ENCODE measurements around the gene C1QB.

C1QB gene

DNA sequence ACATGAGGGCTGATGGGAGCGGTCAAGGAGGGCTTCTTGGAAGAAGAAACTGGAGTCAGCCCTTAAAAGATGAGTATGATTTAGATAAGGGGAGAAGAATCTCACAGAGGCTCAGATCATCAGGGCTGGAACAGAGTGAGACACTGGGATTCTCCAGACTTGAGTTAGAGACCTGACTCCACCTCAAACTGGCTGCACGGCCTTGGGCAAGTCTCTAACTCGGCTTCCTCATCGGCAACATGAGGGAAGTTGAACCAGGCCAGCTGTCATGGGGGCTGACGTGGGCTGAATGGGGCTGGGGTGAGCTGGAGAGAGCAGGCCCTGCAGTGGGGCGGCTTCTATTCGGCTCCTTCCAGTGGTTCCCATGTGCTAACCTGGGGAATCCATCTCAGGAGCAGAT is 7.1 kb upstream of the C1QB start:
- Histone ChIP-seq H3K27me3 (ENCODE audit: control insufficient read depth, insufficient read depth, low read length) (peaks cover 9% of the 10 kb centered on the region; the same call in 1 of the 2 replicates), H3K27ac (ENCODE audit: low read depth, low read length) (no peak overlapping the region), H3K4me3 (ENCODE audit: low read depth, low read length) (no peak overlapping the region), H3K36me3 (ENCODE audit: control insufficient read depth, insufficient read depth, low read length) (no peaks in the 10 kb centered on the region), H3K9me3 (ENCODE audit: control insufficient read depth, insufficient read depth, low read depth, low read length) (no peaks in the 10 kb centered on the region), H3K9ac (ENCODE audit: low read length) (no peak overlapping the region), H3K4me1 (ENCODE audit: control insufficient read depth, insufficient read depth, low read length) (0 out of 2 replicates have a peak, but pooled peaks cover 3% of the 10 kb centered on the region)

DNA sequence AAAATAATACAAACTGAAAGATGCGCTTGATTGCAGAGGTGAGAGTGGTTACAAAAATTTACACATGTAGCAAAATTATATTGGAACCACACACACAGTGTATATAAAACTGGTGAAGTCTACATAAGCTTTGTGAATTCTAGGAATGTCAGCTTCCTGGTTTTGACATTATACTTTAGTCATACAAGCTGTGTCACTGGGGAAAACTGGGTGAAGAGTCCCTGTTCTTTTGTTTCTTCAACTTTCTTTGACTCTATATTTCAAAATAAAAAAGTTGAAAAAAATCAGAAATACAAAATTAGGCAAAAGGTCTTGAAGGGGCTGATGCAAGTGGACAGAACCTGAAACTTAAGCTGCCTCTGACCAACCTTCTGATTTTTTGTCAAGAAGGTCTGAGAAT is 6.7 kb upstream of the C1QB start:
- Histone ChIP-seq H3K27ac (ENCODE audit: low read depth, low read length) (no peak overlapping the region), H3K9ac (ENCODE audit: low read length) (no peak overlapping the region), H3K4me3 (ENCODE audit: low read depth, low read length) (no peak overlapping the region), H3K9me3 (ENCODE audit: control insufficient read depth, insufficient read depth, low read depth, low read length) (no peaks in the 10 kb centered on the region), H3K36me3 (ENCODE audit: control insufficient read depth, insufficient read depth, low read length) (no peaks in the 10 kb centered on the region), H3K27me3 (ENCODE audit: control insufficient read depth, insufficient read depth, low read length) (peaks cover 6% of the 10 kb centered on the region; the same call in 1 of the 2 replicates), H3K4me1 (ENCODE audit: control insufficient read depth, insufficient read depth, low read length) (0 out of 2 replicates have a peak, but pooled peaks cover 3% of the 10 kb centered on the region)

DNA sequence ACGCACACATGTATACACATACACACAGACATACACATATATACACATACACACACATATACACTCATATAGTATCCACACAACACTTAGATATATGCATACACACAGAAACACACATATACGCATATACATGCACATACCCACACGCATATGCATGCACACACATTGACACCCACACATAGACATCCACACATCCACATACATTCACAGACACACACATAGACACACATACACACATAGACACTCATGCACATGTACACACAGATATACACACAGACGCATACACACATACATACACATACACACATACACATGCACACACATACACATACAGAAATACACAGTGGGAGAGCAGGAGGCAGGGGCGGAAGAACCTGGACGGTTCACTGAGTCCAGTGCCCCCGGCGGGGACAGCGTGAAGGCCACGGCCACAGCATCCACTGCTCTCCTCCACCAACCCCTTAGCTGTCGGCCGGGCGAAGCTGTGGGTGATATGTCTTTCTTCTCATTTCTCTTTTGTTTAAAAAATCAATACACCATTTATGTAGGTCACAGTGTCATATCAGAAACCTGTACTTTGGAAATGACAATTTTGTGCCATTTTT is 2.8 kb upstream of the C1QB start:
- Histone ChIP-seq H3K4me3 (ENCODE audit: low read depth, low read length) (no peak overlapping the region), H3K27ac (ENCODE audit: low read depth, low read length) (no peak overlapping the region), H3K9ac (ENCODE audit: low read length) (no peak overlapping the region), H3K4me1 (ENCODE audit: control insufficient read depth, insufficient read depth, low read length) (no peaks in the 10 kb centered on the region), H3K36me3 (ENCODE audit: control insufficient read depth, insufficient read depth, low read length) (no peaks in the 10 kb centered on the region), H3K9me3 (ENCODE audit: control insufficient read depth, insufficient read depth, low read depth, low read length) (no peaks in the 10 kb centered on the region), H3K27me3 (ENCODE audit: control insufficient read depth, insufficient read depth, low read length) (peaks cover 3% of the 10 kb centered on the region; the same call in 1 of the 2 replicates)

DNA sequence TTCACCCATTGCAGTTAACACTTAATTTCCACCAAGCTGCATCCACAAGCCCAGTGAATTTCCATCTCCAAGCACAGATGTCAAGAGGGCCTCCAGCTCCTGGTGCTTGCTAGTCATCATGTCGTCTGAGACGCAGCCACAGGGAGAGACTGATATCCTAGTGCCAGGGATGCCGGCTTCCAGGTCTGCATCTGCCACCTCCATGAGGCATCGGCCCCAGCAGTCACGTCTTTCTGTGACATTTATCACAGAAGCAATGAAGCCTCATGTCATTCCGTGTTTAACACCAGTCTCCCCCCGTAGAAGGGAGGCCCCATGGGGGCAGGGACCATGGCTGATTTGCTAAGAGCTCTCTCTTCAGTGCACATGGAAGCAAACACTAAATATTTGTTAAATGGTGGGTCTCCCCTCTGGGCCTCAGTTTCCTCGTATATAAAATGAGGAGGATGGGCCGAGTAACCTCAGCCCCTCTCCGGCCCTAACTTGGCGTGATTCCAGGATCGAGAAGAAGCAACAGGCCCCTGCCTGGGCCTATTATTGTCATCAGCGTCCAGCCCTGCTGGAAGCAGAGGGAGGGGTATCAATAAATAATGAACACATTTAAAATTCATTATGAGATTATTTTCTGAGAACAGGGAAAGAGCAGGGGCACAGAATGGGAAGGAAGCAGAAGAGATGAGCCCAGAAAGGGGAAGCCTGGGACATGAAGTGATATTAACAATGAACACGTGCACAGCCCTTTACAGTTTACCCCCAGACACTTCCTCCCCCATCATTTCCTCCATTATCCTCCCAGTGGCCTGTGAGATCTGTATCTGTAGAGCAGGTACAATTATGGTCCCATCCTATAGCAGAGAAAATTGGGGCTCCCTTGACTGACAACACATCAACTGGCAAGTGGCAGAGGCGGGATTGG is 837 bp upstream of the C1QB start:
- no peaks in the 10 kb centered on the region for H3K36me3 ChIP-seq (ENCODE audit: control insufficient read depth, insufficient read depth, low read length)
- H3K4me3 ChIP-seq (ENCODE audit: low read depth, low read length): no peak overlapping the region
- no peak overlapping the region for H3K9ac ChIP-seq (ENCODE audit: low read length)
- H3K27me3 ChIP-seq (ENCODE audit: control insufficient read depth, insufficient read depth, low read length): peaks cover 5% of the 10 kb centered on the region; the same call in 1 of the 2 replicates
- no peaks in the 10 kb centered on the region for H3K9me3 ChIP-seq (ENCODE audit: control insufficient read depth, insufficient read depth, low read depth, low read length)
- no peak overlapping the region for H3K27ac ChIP-seq (ENCODE audit: low read depth, low read length)
- no peaks in the 10 kb centered on the region for H3K4me1 ChIP-seq (ENCODE audit: control insufficient read depth, insufficient read depth, low read length)

DNA sequence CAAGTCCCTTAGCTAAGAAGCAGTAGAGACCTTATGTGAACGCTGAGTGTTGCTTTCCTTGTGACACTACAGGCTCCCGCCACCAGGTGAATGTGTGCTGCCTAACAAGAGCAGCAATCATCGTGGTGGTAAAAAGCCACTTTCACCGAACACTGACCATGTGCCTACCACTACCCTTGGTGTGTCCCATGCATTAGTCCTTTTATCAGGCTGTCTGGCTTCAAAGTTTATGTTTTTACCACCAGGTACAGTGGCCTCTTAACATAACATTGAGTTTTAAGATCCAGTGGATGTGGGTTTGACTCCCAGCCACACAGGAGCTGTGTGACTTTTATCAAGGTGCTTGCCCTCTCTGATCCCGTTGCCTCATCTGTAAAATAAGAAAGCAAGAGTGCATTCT is 1.7 kb downstream of the C1QB start:
- H3K9me3 ChIP-seq (ENCODE audit: control insufficient read depth, insufficient read depth, low read depth, low read length): no peaks in the 10 kb centered on the region
- H3K27me3 ChIP-seq (ENCODE audit: control insufficient read depth, insufficient read depth, low read length): peaks cover 5% of the 10 kb centered on the region; the same call in 1 of the 2 replicates

DNA sequence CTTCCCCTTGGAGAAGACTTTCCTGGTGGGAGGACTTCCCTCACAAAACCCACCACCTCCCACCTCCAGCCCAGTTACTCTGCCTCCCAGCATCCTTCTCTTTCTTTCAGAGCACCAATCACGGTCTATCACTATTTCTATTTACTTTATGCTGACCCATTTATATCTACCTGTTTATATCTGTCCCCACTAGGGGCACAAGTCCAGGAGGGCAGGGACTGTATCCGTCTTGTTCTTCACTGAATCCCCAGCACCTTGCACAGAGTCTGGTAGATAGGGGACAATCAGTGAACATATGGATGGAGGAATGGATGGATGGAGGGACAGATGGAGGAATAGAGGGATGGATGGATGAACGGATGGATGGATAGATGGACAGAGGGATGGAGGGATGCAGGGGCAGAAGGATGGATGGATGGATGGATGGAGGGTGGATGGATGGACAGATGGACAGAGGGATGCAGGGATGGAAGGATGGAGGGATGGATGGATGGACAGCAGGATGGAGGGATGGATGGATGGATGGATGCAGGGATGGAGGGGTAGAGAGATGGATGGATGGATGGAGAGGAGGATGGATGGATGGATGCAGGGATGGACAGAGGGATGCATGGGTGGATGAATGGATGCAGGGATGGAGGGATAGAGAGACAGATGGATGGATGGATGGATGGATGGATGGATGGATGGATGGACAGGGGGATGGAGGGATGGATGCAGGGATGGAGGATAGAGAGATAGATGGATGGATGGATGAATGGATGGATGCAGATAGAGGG is 5.5 kb downstream of the C1QB start:
- H3K9ac ChIP-seq (ENCODE audit: low read length): no peak overlapping the region
- H3K4me3 ChIP-seq (ENCODE audit: low read depth, low read length): no peak overlapping the region
- no peaks in the 10 kb centered on the region for H3K9me3 ChIP-seq (ENCODE audit: control insufficient read depth, insufficient read depth, low read depth, low read length)
- peaks cover 5% of the 10 kb centered on the region; the same call in 1 of the 2 replicates for H3K27me3 ChIP-seq (ENCODE audit: control insufficient read depth, insufficient read depth, low read length)
- no peaks in the 10 kb centered on the region for H3K4me1 ChIP-seq (ENCODE audit: control insufficient read depth, insufficient read depth, low read length)
- H3K36me3 ChIP-seq (ENCODE audit: control insufficient read depth, insufficient read depth, low read length): no peaks in the 10 kb centered on the region
- H3K27ac ChIP-seq (ENCODE audit: low read depth, low read length): no peak overlapping the region

More for the DNA sequence above, 1.7 kb downstream of the C1QB start:
- H3K36me3 ChIP-seq (ENCODE audit: control insufficient read depth, insufficient read depth, low read length): no peaks in the 10 kb centered on the region
- H3K27ac ChIP-seq (ENCODE audit: low read depth, low read length): no peak overlapping the region
- H3K9ac ChIP-seq (ENCODE audit: low read length): no peak overlapping the region
- H3K4me3 ChIP-seq (ENCODE audit: low read depth, low read length): no peak overlapping the region
- no peaks in the 10 kb centered on the region for H3K4me1 ChIP-seq (ENCODE audit: control insufficient read depth, insufficient read depth, low read length)

DNA sequence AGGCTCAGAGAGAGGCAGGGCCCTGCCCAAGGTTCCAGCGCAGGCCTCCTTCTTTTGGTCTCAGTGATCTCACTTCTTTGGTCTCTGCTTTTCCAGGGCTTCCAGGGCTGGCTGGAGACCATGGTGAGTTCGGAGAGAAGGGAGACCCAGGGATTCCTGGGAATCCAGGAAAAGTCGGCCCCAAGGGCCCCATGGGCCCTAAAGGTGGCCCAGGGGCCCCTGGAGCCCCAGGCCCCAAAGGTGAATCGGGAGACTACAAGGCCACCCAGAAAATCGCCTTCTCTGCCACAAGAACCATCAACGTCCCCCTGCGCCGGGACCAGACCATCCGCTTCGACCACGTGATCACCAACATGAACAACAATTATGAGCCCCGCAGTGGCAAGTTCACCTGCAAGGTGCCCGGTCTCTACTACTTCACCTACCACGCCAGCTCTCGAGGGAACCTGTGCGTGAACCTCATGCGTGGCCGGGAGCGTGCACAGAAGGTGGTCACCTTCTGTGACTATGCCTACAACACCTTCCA is 7.7 kb downstream of the C1QB start:
- Histone ChIP-seq H3K9me3 (ENCODE audit: control insufficient read depth, insufficient read depth, low read depth, low read length) (no peaks in the 10 kb centered on the region), H3K4me1 (ENCODE audit: control insufficient read depth, insufficient read depth, low read length) (no peaks in the 10 kb centered on the region; the same call in 1 of the 2 replicates), H3K4me3 (ENCODE audit: low read depth, low read length) (no peak overlapping the region), H3K36me3 (ENCODE audit: control insufficient read depth, insufficient read depth, low read length) (no peaks in the 10 kb centered on the region), H3K9ac (ENCODE audit: low read length) (no peak overlapping the region), H3K27me3 (ENCODE audit: control insufficient read depth, insufficient read depth, low read length) (peaks cover 5% of the 10 kb centered on the region; the same call in 1 of the 2 replicates), H3K27ac (ENCODE audit: low read depth, low read length) (no peak overlapping the region)

DNA sequence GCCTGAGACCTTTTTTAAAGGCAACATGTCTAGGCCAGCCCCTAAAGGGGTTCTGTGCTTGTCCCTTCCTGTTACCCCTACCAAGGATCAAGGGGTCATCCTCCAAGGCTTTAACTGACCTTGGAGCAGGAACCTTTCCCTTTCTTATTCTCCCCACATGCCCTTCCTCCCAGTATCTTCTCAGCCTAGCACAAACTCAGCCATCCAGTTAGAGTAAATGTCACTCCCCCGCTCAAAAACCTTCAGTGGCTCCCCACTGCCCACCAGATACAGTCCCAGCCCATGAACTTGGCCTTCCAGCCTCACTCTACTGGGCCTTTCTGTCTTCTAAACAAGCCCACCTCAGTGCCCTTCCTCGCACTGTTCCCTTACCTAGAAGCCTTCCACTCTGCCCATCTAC is 8.8 kb downstream of the C1QB start:
- Histone ChIP-seq H3K27ac (ENCODE audit: low read depth, low read length) (no peak overlapping the region), H3K27me3 (ENCODE audit: control insufficient read depth, insufficient read depth, low read length) (no peaks in the 10 kb centered on the region; the same call in 1 of the 2 replicates), H3K9ac (ENCODE audit: low read length) (no peak overlapping the region), H3K9me3 (ENCODE audit: control insufficient read depth, insufficient read depth, low read depth, low read length) (no peaks in the 10 kb centered on the region), H3K4me1 (ENCODE audit: control insufficient read depth, insufficient read depth, low read length) (no peaks in the 10 kb centered on the region; the same call in 1 of the 2 replicates), H3K4me3 (ENCODE audit: low read depth, low read length) (no peak overlapping the region), H3K36me3 (ENCODE audit: control insufficient read depth, insufficient read depth, low read length) (no peaks in the 10 kb centered on the region)

DNA sequence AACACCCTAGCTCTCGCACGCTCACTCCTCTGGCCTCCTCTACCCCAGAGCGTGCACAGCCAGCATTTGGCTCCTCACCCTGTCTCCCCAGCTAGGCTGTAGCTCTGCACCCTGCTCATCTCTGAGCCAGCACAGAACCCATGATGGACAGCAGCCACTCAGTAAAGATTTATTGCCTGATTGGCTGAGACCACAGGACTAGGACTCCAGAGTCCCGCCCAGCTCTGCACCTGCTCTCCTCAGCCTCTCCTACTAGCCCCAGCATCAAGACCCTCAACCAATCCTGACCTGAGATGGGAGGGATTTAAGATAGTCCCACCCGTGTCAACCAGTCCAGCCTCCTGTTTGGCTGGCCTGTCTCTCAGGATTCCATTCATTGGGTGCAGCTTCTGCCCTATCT is 9.3 kb downstream of the C1QB start:
- Histone ChIP-seq H3K27me3 (ENCODE audit: control insufficient read depth, insufficient read depth, low read length) (no peaks in the 10 kb centered on the region; the same call in 1 of the 2 replicates), H3K9me3 (ENCODE audit: control insufficient read depth, insufficient read depth, low read depth, low read length) (no peaks in the 10 kb centered on the region), H3K4me3 (ENCODE audit: low read depth, low read length) (no peak overlapping the region), H3K27ac (ENCODE audit: low read depth, low read length) (no peak overlapping the region), H3K36me3 (ENCODE audit: control insufficient read depth, insufficient read depth, low read length) (no peaks in the 10 kb centered on the region), H3K9ac (ENCODE audit: low read length) (no peak overlapping the region), H3K4me1 (ENCODE audit: control insufficient read depth, insufficient read depth, low read length) (no peaks in the 10 kb centered on the region; the same call in 1 of the 2 replicates)

DNA sequence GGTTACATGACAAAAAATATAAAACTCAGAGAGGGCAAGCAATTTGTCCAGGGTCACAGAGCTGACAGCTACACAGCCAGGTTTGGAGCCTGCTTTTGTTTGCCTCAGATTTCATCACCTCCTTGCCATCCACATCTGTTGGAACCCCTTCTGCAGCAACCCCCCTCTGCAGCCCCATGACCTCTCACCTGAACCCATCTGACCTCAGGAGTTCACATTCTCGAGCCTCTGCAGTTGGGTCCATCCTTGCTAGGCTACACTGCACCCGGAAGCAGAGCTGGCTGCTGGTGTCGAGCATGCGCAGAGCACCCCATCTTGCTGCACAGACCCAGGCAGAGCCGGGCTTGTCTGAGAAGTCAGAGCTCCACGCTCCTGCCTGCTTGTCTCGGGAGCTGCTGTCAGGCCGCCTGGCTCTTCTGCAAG is 10.0 kb downstream of the C1QB start:
- H3K4me1 ChIP-seq (ENCODE audit: control insufficient read depth, insufficient read depth, low read length): no peaks in the 10 kb centered on the region; the same call in 1 of the 2 replicates
- H3K9me3 ChIP-seq (ENCODE audit: control insufficient read depth, insufficient read depth, low read depth, low read length): no peaks in the 10 kb centered on the region
- no peak overlapping the region for H3K4me3 ChIP-seq (ENCODE audit: low read depth, low read length)
- H3K36me3 ChIP-seq (ENCODE audit: control insufficient read depth, insufficient read depth, low read length): no peaks in the 10 kb centered on the region
- H3K27me3 ChIP-seq (ENCODE audit: control insufficient read depth, insufficient read depth, low read length): no peaks in the 10 kb centered on the region; the same call in 1 of the 2 replicates
- no peak overlapping the region for H3K27ac ChIP-seq (ENCODE audit: low read depth, low read length)
- no peak overlapping the region for H3K9ac ChIP-seq (ENCODE audit: low read length)

Data from HUES6 (cell line).